DLD1 (cell line): ENCODE measurements around the gene HLA-DPA1.
"Not testable (repeated sequence)": the region's sequence is repeated elsewhere in the genome, so short reads cannot be mapped to it uniquely, and the experiment has no call there.

Experiments used
- in situ Hi-C: cut with HindIII; loops from 2 replicates; pipeline ENCODE4 v1.10.0; 2017; ENCODE audit warnings: low sequenced_read_pairs

Gene HLA-DPA1

DNA sequence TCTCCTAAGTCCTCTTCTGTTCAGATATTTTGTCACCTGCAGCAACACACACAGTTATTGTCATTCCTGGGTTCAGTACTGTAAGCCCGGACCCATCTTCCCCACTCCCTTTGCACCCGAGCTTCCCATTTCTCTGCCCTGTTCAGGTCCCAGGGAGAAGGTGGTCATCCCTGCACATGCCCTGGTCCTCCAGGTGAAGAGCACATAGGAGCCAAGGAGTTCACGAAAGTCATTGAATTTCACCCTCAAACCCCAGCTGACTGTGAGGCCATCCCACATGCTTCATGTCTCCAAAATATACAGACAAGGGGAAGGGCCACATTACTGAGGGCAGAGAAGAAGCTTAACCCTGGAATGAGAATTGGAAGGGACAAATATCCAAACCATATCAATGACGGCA is 8.1 kb downstream of the HLA-DPA1 start:
- in situ Hi-C loops = no loop called here

DNA sequence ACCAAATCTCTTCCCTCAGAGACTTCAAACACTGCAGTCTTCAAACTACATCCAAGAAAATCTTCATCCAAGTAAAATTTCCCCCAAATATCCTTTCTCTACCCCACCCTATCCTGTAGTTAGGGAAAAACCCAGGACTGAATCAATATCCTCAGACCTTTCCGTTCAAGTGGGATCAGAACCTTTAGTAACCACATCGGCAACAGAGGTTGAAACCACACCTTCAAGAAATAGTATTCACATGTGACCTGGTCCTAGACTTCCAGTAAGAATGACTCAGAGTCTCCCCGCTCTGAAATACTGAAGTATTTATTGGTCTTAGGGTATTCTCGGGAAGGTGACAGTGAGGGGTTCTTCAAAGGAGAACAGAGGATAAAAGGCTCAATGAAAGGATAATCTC is 8.7 kb downstream of the HLA-DPA1 start:
- in situ Hi-C loops = no loop called here

DNA sequence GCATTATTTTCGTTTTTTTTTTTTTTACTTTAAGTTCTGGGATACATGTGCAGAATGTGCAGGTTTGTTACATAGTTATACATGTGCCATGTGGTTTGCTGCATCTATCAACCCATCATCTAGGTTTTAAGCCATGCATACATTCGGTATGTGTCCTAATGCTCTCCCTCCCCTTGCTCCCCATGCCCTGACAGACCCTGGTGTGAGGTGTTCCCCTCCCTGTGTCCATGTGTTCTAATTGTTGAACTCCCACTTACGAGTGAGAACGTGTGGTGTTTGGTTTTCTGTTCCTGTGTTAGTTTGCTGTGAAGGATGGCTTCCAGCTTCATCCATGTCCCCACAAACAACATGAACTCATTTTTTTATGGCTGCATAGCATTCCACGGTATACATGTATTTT is 10.0 kb downstream of the HLA-DPA1 start:
- in situ Hi-C loops = not testable (repeated sequence)

DNA sequence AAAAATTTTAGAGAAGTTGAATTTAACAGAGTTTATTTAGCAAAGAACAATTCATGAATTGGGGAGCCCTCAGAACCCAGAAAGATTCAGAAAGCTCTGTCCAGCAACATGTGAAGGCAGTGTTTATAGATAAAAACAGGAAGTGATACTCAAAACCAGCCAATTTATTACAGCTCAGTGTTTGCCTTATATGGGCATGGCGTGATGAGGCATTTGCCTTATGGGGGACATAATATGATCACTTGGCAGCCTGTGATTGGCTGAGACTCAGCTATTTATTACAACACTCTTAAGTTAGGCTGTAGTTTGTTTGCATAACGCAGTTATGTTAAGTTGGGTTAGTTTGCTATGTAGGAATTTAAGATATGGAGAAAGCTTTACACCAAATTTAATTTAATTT is 11.5 kb downstream of the HLA-DPA1 start:
- in situ Hi-C loops = no loop called here

DNA sequence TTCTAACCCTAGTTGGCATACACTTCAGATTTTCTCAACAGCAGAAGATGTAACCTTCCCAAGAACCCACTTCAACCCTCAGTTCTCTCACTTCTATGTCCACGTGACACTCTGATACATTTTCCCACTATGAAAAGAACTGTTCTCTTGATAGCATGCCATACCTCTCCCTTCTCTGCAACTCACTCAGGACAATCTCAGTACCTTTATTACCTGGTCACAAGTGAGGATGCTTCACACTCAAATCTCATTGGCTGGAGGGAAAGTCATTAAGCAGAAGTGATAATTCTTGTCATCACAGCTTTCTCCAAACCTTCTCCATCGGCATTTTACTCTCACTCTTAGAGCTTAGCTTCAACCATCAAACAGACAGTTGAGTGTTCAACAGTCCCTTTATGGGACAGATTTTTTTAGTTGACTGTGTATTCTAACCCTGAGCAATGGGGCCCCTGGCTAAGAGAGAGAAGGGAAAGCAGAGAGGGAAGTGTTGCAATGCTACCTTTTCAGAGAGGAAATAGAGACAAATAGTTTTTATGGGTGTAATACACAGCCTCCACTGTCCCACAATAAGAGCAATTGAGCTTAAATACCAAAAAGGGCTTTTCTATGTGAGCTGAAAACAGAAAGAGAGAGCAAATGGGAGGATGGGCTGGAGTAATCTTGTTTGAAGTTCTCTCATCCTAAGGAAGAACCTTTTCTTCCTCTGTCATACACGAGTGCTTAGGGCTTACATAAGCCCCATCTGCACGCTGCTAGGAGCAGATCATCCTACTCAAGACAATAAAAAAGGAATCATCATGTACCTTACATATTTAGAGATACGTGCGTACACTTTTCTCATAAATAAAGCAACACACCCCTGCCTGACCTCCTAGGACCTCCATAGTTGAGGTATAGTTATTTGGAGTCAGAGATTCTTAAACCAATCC is 16.0 kb downstream of the HLA-DPA1 start:
- in situ Hi-C loops = no loop called here

DNA sequence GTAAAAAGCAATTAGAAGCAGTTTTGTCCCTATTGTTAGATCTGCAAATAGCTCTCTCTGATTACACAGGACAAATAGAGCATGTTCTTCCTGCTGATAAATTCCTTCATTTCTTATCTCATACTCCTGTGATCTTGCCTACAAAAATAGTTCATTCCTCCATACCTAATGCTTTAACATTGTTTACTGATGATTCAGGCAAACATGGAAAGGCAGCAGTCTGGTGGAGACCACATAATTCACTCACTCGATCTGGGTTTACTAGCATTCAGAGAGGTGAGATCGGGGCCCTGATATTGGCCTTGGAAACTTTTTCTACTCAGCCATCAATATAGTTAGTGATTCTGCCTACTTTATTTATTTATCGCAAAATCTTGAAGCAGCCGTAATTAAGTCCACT is 20.2 kb downstream of the HLA-DPA1 start:
- in situ Hi-C loops = no loop called here

DNA sequence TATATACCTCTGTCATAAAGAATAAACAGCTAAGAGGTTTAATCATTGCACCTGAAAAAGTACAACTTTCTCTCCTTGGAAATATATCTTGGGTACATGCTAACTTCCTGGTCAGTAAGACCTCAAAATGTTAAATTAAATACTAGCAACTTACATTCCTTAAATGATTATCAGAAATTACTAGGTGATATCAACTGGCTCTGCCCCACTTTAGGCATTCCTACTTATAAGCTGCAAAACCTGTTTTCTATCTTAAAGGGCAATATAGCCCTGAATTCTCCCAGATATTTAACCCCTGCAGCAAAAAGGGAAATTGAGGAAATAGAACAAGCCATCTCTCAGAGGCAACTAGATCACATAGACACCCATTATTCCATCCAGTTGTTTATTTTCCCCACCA is 20.8 kb downstream of the HLA-DPA1 start:
- in situ Hi-C loops = no loop called here

DNA sequence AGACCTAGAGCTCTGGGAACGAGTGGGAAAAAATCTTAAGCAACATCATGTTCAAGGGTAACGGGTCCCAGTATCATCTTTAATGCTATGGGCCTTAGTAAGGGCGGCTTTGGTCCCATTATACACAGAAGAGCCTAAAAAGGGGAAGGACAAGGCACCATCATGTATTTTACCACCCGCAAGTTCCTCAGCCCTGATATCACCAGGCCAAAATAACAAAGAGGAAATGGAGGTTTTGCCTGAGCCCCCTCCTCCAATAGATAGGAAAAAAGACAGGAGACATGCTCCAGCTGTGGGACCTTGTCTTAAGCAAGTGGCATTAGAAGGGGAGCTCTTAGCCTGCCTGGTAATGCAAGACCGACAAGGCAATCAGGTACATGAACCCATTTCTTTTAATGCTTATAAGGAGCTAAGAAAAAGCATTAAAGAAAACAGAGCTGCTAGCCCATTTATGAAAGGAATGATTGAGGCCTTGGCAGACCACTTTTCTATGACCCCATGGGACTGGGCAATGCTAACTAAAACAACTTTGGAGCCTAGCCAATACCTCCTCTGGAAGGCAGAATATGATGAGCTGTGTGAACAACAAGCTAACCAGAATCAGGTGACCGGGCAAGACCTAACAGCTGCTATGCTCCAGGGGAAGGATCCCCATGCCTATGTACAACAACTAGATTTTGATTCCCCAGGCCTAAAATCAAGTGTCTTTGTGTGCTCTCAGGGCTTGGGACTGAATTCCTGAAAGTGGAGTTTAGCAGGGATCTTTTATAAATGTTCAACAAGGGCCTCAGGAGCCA is 23.2 kb downstream of the HLA-DPA1 start:
- in situ Hi-C loops = no loop called here

DNA sequence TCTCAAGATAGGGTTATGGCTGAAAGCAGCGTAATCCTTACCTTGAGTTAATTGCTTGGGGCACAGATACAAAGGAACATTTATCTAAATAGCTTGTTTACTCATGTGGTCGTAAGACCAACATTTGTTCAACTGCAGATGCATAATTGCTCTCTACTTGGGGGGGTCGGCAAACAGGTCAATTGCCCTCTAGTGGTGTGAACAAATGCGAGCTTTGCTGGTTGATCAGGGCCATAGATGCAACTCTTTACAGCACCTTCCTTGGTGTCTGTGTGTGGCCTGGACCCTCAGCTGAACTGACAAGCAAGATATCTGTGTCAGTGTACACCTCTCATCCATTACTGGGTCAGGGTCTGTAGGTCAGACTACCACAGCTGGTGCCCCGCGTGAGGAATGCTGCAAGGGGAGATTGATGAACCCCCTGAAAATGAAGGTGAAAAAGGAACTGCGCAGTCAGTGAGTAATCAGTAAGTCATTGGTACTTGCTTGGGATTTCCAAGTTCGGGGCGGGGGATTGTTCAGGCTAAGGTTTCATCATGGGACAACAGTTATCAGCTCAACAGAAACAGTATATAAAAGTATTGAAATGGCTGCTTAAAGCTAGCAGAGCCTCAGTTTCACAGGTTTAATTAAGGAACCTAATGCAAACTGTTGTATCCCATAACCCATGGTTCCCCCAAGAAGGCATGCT is 24.0 kb downstream of the HLA-DPA1 start:
- in situ Hi-C loops = no loop called here

DNA sequence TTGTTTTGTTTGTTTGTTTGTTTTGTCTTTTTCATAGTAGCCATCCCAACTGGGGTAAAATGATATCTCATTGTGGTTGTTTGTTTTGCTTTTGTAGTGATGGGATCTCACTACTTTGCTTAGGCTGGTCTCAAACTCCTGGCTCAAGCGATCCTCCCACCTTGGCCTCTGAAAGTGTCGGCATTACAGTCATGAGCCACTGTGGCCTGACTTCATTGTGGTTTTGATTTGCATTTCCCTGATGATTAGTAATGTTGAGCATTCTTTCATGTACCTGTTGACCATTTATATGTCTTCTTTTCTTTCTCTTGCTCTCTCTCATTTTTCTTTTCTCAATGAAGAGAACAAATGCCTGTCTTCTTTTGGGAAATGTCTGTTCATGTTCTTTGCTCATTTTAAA is 33.3 kb downstream of the HLA-DPA1 start:
- in situ Hi-C loops = no loop called here

DNA sequence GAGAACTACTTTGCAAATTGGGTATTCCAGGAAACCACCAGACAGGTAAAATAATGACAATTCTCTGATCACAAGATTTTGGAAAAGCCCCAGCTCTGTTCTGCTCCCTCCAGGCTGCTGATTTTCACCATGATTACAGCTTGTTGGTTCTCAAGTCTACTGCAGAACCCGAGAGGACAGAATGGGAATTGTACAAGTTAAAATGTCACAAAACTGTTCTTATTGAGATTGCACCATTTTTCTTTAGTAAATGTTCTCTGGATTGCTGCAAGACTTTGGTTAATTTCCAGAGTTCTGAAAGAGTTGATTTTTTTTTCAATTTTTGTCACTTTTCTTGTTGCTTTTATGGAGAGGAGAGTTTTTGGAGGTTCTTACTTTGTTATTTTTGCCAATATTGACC is 36.9 kb downstream of the HLA-DPA1 start:
- in situ Hi-C loops = loop anchor here (5.0 kb wide), 1 partner anchor 51 kb away; no protein-coding TSS in a partner anchor

DNA sequence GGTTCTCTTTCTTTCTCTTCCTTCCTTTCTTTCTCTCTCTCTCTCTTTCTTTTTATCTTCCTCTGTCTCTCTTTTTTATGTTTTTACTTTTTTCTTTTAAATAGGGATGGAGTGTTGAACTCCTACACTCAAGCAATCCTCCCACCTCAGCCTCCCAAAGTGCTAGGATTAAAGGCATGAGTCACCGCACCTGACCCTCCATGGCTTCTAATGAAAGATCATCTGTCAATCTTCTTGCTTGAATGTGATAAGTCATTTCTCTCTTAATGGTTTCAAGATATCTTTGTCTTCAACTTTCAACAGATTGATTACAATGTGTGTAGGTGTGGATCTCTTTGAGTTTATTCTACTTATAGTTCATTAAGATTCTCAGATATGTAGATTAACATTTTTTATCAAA is 38.9 kb downstream of the HLA-DPA1 start:
- in situ Hi-C loops = no loop called here

DNA sequence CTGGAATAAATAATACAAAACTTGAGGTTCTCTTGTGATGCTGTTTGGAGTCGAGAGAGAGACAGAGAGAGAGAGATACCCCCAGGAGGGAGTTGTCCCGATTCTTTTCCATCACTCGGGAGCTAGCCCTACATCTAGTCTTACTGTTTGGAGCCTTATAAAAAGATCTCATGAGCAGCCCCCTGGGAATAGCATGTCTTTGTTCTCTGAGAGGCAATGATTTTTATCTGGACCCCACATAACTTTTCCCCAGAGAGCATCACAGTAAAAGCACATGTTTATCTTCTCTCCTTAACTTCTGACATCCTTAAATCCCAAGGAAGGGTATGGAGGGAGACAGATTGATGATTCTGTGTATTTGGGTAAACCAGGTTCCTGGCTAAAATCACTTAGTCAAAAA is 43.2 kb downstream of the HLA-DPA1 start:
- in situ Hi-C loops = no loop called here

DNA sequence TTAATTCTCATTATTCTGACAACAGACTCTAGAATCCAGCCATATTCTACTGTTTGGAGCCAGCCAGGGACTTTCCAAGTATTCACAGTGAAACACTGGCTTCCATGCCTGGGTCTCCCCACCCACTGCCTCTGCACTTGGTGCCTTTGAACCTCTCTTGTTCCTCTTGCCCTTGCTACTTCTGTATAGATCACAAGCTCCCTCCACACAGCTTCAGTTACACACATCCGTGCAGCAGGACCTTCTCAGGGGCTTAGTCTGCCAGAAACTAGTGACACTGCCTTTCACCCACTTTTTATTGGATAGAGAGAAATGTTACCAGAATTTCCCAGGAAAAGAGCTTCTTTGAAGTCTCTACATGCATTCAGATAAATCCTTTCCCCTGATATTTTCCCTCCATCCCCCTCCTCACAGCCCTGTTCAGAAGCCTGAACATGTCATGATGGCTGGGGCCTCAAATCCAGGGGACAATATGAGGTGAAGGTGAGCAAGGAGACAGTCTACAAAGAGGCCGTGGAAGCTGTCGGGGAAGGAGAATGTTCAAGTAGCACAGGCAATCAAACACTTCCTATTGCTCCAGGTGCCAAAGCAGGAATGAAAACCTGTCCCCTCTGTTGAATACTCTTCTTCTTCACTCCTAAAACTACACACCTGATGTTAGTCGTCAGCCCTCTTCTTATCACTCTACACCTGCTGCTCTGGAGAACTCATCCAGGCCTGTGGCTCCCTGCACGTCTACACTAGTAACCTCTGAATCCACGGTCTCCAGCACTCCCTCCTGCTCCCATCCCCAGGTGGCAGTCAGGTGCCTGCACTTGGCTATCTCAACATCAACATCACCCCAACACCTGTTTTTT is 43.9 kb downstream of the HLA-DPA1 start:
- in situ Hi-C loops = no loop called here

DNA sequence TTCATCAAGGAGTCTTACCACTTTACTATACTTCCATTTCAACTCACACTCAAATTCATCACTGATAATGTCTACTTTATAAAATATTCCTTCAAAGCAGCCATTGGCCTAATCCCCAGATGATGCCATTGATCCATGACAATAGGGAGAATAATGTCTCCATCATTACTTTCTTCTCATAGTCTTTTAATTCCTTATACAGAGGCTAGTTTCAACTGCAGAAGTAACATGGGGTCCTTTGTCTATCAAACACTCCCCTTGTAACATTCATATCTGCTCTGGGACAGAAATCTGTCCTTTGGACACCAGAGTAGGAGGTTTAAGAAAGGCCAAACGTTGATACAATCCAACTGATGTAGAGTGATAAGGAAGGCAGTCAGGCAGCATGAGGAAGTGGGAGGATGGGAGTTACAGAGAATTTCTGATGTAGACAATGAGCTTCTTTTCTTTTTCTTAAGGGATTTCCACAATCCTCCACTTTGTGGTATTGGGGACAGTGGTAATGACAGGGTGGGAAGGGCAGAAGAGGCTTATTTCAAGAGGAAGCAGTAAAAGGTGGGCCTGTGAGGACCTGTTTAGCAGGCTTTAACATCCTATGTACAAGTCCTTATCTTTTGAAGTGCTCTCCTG is 45.1 kb downstream of the HLA-DPA1 start:
- in situ Hi-C loops = no loop called here

DNA sequence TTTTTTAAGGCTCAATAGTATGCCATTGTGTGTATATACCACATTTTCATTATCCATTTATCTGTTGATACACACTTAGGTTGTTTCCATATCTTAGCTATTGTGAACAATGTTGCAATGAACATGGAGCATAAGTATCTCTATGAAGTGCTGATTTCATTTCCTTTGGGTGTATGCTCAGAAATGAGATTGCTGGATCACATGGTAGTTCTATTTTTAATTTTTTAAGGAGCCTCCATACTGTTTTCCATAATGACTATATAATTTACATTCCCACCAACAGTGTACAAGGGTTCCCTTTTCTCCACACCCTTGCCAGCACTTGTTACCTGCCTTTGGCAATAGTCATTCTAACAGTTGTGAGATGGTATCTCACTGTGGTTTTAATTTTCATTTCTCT is 48.9 kb downstream of the HLA-DPA1 start:
- in situ Hi-C loops = no loop called here

DNA sequence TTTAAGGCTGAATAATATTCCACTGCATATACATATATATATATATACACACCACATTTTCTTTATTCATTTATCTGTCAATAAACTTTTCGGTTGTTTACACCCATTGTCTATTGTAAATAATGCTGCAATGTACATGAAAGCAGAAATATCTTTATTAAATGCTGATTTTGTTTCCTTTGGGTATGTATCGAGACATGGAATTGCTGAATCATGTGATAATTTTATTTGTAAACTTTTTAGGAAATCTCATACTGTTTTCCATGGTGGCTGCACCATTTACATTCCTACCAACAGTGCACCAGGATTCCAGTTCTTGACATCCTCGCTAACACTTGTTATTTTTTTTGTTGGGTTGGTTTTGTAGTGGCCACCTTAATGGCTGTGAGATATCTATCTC is 49.9 kb downstream of the HLA-DPA1 start:
- in situ Hi-C loops = no loop called here

DNA sequence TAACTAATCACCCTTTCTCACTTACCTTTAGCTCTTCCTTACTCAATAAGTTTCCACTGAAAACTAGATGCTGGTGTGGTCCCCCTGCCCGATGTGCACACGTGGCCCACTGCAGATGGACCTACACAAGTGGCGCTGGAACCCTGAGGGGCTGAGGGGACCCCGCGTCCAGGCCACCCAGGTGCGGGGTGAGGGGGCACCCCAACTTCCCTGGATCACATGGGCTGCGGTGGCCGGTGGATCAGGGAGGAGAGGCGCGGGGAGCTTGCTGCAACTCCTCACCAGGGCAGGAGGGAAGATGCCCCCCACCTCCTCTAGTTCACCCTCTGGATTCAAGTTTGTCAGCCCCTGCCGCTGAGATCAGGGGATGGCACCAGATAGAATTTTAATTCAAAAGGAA is 51.5 kb downstream of the HLA-DPA1 start:
- in situ Hi-C loops = no loop called here

DNA sequence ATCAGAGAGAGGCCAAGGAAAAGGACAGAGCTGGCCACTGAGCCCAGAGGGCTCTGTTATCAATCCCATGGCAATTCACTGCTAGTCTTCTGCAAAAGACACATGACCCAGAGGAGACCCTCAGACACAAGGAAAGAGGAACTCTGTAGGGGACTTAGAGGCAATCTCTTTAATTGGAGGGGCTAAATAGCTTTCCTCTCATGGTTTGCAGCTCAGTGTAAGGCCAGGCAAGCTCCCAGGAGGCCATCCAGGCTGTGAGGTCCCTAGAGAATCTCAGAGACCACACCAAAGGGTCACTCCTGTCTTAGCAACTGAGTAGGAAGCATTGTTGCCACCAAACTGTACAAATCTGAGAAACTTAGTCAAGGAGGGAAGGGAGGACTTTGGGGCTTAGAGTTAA is 54.1 kb downstream of the HLA-DPA1 start:
- in situ Hi-C loops = no loop called here

DNA sequence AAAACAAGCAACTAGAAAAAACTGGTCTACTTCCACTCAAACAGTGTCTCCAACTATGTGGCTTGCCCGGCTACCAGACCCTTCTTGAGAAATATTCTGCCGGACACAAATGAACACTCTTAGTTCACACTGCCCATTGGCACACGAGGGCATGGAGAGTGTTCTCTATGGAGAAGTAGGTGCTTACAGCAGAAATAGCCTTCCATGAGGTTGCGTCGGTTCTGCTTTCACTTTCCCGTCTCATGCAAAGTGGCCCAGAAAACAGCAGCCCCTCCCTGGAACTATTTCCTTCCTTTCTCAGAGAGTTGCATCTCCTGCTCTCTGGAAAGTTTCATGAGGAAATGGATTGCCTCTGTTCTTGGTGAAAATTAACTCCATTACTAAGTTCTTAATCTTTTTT is 54.5 kb downstream of the HLA-DPA1 start:
- in situ Hi-C loops = no loop called here
